ENCODE results near the gene G6PC3. TPM values are rescaled to one million over a fixed set of nuclear protein-coding genes. Genes with fewer than 3 reads are reported as not detected.

G6PC3 gene
- total and polyA plus RNA-seq, 5 experiments from 2014 or later: 15.0 to 31.3 (median 25.5) TPM

DNA sequence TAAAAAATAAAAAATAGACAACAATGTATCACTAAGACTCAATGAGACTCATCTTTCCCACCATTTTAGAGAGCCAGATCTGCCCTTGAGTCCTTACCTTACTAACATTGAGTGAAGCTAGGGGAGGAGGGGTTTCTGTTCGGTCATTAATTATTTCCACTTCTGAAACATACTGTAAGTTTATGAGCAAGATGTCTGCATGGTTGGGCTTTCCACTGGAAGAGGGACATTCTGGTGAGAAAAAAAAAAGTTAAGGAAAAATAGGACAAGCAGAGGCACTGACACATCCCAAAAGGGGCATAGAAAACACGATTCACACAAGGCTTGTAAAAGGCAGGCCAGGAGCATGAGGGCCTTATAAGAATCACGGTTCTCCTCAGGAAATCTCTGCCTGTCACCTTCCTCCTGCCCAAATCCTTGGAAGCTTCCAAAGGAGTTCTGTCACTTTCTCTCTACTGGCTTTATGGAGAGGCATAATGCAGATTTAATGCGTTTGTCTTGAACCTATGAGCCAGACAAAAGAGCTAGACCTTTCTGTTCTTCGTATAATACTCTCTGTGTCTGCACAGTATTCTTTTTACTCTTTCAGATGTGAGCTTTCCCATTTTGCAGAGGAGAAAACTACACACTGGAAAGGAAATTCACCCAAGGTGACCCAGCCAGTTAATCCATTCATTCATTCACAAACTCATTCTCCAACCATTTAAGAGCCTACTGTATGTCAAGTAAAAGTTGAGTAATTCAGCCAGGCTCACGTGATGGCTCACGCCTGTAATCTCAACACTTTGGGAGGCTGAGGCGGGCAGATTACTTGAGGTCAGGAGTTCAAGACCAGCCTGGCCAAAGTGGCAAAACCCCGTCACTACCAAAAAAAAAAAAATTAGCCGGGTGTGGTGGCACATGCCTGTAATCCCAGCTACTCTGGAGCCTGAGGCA lies 6.6 kb upstream of the G6PC3 start:
- DNase-seq (no peak), ATAC-seq (no peak)
- Mint-ChIP-seq H3K27me3 (no peaks in the 10 kb centered on the region), H3K4me1 (peaks cover 21 to 59% (median 55%) of the 10 kb centered on the region in 4 donors), H3K4me3 (peak overlapping the region in 8 of 10 donors; percentile 8 to 50 (median 32)), H3K27ac (peak overlapping the region in 9 of 10 donors; percentile 21 to 83 (median 52)), H3K9me3 (no peaks in the 10 kb centered on the region), H3K36me3 (peaks cover 0 to 53% (median 9%) of the 10 kb centered on the region in 3 donors)
- POLR2A ChIA-PET: interaction anchor here (0.7 kb wide), 1 partner anchor 77 kb away, joined by 3 read pairs; no protein-coding TSS in a partner anchor

DNA sequence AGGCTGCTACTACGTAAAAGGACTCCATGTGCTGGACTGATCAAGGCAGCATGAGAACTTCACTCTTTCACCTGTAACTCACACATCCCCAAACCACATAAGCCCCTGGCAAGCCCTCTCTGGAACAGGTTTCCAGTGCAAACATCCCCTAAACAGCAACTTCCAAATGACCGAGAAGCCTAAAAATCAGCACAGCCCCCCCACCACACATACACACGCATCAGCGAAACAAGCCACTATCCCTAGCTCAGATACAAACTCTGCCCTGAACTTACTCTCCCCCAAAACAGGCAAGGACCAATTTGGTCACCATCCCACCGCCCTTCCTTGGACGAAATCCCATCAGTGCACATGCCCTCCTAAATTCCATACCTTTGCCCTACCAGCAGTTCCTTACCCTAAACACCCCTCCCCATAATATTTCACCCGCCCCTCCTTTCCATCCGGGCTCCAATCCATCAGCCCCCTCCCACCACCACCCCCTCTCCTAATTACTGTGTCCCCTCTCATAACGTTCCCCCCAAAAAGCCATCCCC lies 4.8 kb upstream of the G6PC3 start:
- peak overlapping the region; percentile 87 to 99 (median 94) for H3K27ac Mint-ChIP-seq
- DNase-seq: peak in 4 of 10 donors; percentile 9 to 28 (median 20)
- POLR2A ChIA-PET: interaction anchor here (0.6 to 1.3 kb wide), 6 partner anchors 9 to 1320 kb away, joined by 3 to 5 read pairs (median 3); partner anchors contain the start of genes GPATCH8, HDAC5 and TMEM101
- H3K4me3 Mint-ChIP-seq: peak overlapping the region; percentile 86 to 97 (median 95)
- H3K27me3 Mint-ChIP-seq: no peaks in the 10 kb centered on the region
- peaks cover 0 to 37% (median 8%) of the 10 kb centered on the region in 3 donors for H3K36me3 Mint-ChIP-seq
- H3K9me3 Mint-ChIP-seq: no peaks in the 10 kb centered on the region
- H3K4me1 Mint-ChIP-seq: peaks cover 24 to 57% (median 53%) of the 10 kb centered on the region in 4 donors
- no peak for ATAC-seq

DNA sequence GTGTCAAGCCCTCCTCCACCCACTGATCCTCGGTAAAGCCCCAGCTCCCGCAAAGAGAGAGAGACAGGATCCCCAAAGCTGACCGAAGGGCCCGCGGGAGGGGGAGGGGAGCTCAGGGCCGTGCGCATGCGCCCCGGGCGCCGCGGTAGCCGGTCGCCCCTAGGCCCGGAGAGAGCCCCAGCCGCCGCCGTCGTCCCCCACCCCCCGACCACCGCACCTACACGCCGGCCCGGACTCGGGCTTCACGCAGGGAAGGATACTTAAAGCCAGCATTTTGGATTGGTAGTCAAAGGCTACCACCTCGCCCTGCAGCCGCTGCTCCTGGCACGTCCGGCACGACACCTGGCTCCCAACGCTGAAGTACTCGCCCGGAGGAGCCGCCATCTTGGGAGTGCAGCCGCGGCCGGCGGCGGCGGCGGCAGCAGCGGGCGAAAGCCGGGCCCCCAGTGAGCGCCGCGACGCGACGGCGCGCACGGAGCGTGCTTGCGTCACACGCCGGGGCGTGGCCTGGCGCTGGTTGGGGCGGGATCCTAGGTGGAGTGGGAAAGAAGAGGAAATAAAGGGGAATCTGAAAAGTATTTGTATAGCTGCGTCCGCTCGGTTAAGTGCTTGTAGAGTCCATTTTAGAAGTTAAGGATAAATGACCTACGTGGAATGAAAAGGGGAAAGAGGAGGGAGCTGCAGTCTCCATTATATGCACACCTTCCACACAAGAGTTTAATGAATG lies 4.2 kb upstream of the G6PC3 start, which contains the start of gene LSM12:
TSS of gene LSM12 (minus strand) at position 468 of the 727 bp plus-strand sequence. CDS start at position 384, 84 bp downstream.
- DNase-seq (peak; percentile 82 to 91 (median 89)), ATAC-seq (peak; percentile 74 to 86)
- Mint-ChIP-seq H3K36me3 (peaks cover 0 to 31% (median 6%) of the 10 kb centered on the region in 3 donors), H3K27me3 (no peaks in the 10 kb centered on the region), H3K27ac (peak within 1 kb of the TSS; percentile 92 to 99 (median 96)), H3K4me1 (peaks cover 28 to 60% (median 55%) of the 10 kb centered on the region in 4 donors), H3K9me3 (no peaks in the 10 kb centered on the region), H3K4me3 (peak within 1 kb of the TSS; percentile 86 to 97 (median 95))
- POLR2A ChIA-PET: interaction anchor here (0.6 to 1.3 kb wide), 6 partner anchors 10 to 437 kb away, joined by 3 to 4 read pairs (median 3); partner anchors contain the start of genes GPATCH8, HDAC5 and TMEM101

DNA sequence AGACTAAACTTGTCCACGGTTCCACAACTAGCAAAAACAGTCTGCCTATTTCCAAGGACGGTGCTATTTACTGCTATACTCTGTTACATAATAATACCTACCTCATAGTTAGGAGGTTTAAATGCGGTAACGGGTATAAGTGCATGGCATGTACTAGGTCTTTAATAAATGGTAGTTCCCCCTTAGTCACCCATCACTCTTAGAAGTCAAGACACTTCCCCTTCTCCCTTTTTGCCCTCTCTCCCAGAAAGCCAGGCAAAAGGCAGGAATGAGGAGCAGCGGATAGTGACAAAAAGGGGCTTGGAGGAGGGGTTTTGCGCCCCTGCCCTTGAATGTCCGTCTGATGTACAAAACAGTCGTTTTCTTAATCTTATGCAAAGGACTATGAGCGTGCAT lies 3.0 kb upstream of the G6PC3 start:
- DNase-seq (no peak), ATAC-seq (no peak)
- H3K9me3 Mint-ChIP-seq: no peaks in the 10 kb centered on the region
- H3K36me3 Mint-ChIP-seq: peaks cover 0 to 19% (median 4%) of the 10 kb centered on the region in 3 donors
- peak overlapping the region in 9 of 10 donors; percentile 36 to 97 (median 92) for H3K27ac Mint-ChIP-seq
- H3K27me3 Mint-ChIP-seq: no peaks in the 10 kb centered on the region
- POLR2A ChIA-PET: no interaction called here
- peaks cover 30 to 62% (median 55%) of the 10 kb centered on the region in 4 donors for H3K4me1 Mint-ChIP-seq
- peak overlapping the region in 9 of 10 donors; percentile 33 to 96 (median 92) for H3K4me3 Mint-ChIP-seq

DNA sequence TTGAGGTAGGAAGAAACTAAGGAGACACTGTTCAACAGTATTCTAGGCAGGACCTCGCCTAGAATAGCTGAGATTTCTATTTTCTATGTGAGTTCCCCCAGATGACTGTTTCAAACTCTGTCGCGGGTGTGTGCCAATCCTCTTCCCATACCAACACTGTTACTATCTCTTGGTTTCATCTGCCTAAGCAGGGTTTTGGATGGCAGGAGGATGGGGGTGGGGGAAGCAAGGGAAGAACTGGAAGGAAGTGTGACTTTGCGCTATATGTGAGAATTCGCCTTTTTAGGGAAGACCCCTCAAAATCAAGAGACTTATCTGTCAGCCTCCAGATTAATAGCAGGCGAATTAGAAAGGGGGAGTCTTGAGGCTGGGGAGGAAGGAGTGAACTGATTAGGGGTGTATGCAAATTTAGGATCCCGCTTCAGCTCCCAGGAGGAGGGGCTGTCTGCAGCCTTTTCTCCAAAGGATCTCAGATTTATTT lies 521 bp upstream of the G6PC3 start:
- H3K36me3 Mint-ChIP-seq: no peaks in the 10 kb centered on the region
- DNase-seq (peak in 1 of 10 donors; percentile 9), ATAC-seq (no peak)
- peaks cover 26 to 55% (median 52%) of the 10 kb centered on the region in 4 donors for H3K4me1 Mint-ChIP-seq
- H3K9me3 Mint-ChIP-seq: no peaks in the 10 kb centered on the region
- no peaks in the 10 kb centered on the region for H3K27me3 Mint-ChIP-seq
- H3K27ac Mint-ChIP-seq: peak overlapping the region; percentile 90 to 97 (median 95)
- H3K4me3 Mint-ChIP-seq: peak overlapping the region; percentile 87 to 98 (median 96)
- POLR2A ChIA-PET: interaction anchor here (0.6 to 1.7 kb wide), 4 partner anchors 54 to 991 kb away, joined by 3 to 16 read pairs (median 4); partner anchors contain the start of genes HDAC5 and TMEM101

DNA sequence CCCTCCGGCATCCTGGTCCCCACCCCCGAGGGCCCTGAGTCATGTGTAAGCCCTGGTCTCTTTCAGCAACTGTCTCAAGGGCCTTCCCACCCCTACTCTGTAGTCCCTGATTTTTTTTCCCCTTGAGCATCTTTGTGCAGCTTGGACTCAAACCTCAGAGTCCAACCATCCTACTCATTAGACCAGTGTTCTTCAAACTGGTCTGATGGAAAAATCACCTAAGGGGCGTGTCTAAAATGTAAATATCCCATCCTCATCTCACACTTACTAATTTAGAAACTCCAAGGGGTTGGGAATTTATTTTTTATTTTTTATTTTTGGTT lies 624 bp downstream of the G6PC3 start:
- Mint-ChIP-seq H3K27ac (peak overlapping the region; percentile 90 to 97 (median 95)), H3K27me3 (no peaks in the 10 kb centered on the region), H3K4me3 (peak overlapping the region; percentile 87 to 98 (median 96)), H3K4me1 (peaks cover 20 to 49% (median 48%) of the 10 kb centered on the region in 4 donors), H3K36me3 (peaks cover 0 to 5% (median 0%) of the 10 kb centered on the region in 3 donors), H3K9me3 (no peaks in the 10 kb centered on the region)
- ATAC-seq (no peak), DNase-seq (no peak)
- POLR2A ChIA-PET: interaction anchor here (0.9 kb wide), 1 partner anchor 52 kb away, joined by 3 read pairs; the partner anchor contains the start of gene HDAC5

DNA sequence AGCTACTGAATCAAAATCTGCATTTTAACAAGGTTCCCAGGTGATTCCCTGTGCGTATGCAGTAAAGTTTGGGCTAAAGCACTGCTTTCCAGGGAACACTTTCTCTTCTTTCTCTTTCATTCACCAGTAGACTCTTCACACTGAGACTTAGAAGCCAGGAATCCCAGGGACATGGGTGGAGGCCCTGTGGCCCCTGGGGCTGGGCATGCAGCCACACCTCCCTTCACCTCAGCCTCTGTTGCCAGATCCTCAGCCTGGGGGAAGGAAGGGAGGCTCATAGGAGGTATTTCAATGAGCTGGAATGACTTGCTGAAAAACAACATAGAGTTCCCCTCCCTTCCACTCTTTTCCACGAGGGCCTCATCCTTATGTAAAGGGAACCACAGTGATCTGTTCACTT lies 1.2 kb downstream of the G6PC3 start:
- Mint-ChIP-seq H3K4me3 (peak overlapping the region; percentile 80 to 98 (median 95)), H3K9me3 (no peaks in the 10 kb centered on the region), H3K36me3 (peaks cover 0 to 10% (median 0%) of the 10 kb centered on the region in 3 donors), H3K27me3 (no peaks in the 10 kb centered on the region), H3K4me1 (peaks cover 18 to 46% (median 44%) of the 10 kb centered on the region in 4 donors), H3K27ac (peak overlapping the region; percentile 15 to 96 (median 90))
- ATAC-seq (no peak), DNase-seq (no peak)
- POLR2A ChIA-PET: interaction anchor here (0.9 kb wide), 1 partner anchor 51 kb away, joined by 3 read pairs; the partner anchor contains the start of gene HDAC5

DNA sequence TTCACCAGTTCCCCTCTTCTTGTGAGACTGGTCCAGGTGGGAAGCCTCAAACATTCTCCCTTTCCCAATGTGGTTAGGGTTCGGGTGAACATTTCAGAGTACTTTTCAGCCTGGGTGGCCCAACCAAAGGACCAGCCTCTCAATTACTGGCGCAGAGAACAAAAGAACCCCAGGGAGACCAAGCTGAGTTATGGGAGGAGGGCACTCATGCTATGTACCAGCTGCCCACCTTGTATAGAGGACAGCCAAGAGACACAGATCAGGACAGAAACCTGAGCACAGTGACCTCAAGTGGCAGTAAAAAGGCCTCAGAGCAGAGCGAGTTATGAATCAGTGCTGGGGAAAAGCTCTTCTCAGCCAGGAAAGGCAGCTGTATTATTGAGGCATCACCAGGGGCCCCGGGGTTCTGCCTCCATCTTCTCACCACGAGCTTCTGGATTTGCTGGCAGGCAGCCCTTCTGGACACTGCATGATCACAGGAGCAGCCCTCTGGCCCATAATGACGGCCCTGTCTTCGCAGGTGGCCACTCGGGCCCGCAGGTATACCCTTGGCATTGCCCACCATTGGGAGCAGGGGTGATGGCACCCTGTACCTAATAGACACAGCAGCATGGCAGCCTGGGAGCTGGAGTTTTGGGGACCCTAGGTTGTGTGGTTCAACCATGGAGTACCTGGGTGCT lies 3.8 kb downstream of the G6PC3 start:
- no peaks in the 10 kb centered on the region for H3K9me3 Mint-ChIP-seq
- no peak for DNase-seq
- H3K4me3 Mint-ChIP-seq: peak overlapping the region in 1 of 10 donors; percentile 11
- H3K36me3 Mint-ChIP-seq: peaks cover 0 to 23% (median 0%) of the 10 kb centered on the region in 3 donors
- no peaks in the 10 kb centered on the region for H3K27me3 Mint-ChIP-seq
- H3K27ac Mint-ChIP-seq: peak overlapping the region in 5 of 10 donors; percentile 27 to 82 (median 36)
- POLR2A ChIA-PET: interaction anchor here (1.1 kb wide), 1 partner anchor 48 kb away, joined by 3 read pairs; no protein-coding TSS in a partner anchor
- no peak for ATAC-seq
- H3K4me1 Mint-ChIP-seq: peaks cover 20 to 40% (median 33%) of the 10 kb centered on the region in 4 donors

DNA sequence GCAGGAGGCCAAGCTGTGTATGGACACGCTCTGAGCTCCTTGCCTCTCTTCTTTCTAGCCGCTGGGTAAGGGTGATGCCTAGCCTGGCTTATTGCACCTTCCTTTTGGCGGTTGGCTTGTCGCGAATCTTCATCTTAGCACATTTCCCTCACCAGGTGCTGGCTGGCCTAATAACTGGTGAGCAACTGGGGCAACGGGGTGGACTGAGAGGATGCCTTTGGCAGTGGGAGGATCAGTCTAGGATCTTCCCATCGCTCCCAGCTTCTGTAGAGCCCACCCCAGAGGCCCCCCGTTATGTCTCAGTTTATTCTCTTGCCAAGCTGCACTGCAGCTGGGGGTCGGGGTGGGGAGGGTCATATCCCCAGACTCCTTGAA lies 4.4 kb downstream of the G6PC3 start:
- H3K4me3 Mint-ChIP-seq: peak overlapping the region in 1 of 10 donors; percentile 58
- ATAC-seq (no peak), DNase-seq (no peak)
- H3K27ac Mint-ChIP-seq: peak overlapping the region in 4 of 10 donors; percentile 38 to 86 (median 78)
- no peaks in the 10 kb centered on the region for H3K9me3 Mint-ChIP-seq
- POLR2A ChIA-PET: interaction anchor here (1.1 kb wide), 1 partner anchor 47 kb away, joined by 3 read pairs; no protein-coding TSS in a partner anchor
- peaks cover 0 to 26% (median 0%) of the 10 kb centered on the region in 3 donors for H3K36me3 Mint-ChIP-seq
- no peaks in the 10 kb centered on the region for H3K27me3 Mint-ChIP-seq
- peaks cover 19 to 37% (median 31%) of the 10 kb centered on the region in 4 donors for H3K4me1 Mint-ChIP-seq

DNA sequence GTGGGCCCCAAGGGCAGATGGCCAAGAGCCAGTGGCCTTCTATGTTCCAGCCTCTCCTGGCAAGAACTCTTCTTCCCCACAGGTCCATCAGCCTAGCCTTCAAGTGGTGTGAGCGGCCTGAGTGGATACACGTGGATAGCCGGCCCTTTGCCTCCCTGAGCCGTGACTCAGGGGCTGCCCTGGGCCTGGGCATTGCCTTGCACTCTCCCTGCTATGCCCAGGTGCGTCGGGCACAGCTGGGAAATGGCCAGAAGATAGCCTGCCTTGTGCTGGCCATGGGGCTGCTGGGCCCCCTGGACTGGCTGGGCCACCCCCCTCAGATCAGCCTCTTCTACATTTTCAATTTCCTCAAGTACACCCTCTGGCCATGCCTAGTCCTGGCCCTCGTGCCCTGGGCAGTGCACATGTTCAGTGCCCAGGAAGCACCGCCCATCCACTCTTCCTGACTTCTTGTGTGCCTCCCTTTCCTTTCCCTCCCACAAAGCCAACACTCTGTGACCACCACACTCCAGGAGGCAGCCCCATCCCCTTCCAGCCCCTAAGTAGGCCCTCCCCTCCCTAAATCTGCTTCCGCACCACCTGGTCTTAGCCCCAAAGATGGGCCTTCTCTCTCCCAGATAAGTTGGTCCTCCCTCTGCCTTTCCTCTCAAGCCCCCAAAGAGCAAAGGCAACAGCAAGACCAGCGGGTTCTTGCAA lies 5.2 kb downstream of the G6PC3 start:
- POLR2A ChIA-PET: interaction anchor here (1.1 kb wide), 1 partner anchor 46 kb away, joined by 3 read pairs; no protein-coding TSS in a partner anchor
- H3K4me1 Mint-ChIP-seq: peaks cover 14 to 31% (median 25%) of the 10 kb centered on the region in 4 donors
- H3K36me3 Mint-ChIP-seq: peaks cover 0 to 33% (median 0%) of the 10 kb centered on the region in 3 donors
- peak overlapping the region in 7 of 10 donors; percentile 8 to 71 (median 38) for H3K27ac Mint-ChIP-seq
- H3K27me3 Mint-ChIP-seq: no peaks in the 10 kb centered on the region
- DNase-seq: no peak
- H3K4me3 Mint-ChIP-seq: no peak overlapping the region
- no peaks in the 10 kb centered on the region for H3K9me3 Mint-ChIP-seq
- ATAC-seq: no peak

All from naive thymus-derived CD8-positive, alpha-beta T cell (primary cell).